Bronchial epithelial cell (primary cell): Measurements from ENCODE around the gene MAGOHB. TPM values are rescaled to one million over a fixed set of nuclear protein-coding genes. Genes with fewer than 3 reads are reported as not detected.

Experiments
- DNase-seq: peaks from one replicate; pipeline ENCODE4 v3.0.0-alpha.2; 2010; ENCODE audit warnings: low read depth
- FAIRE-seq: peaks from 2 replicates; lab custom pipeline; 2011; peaks lifted over from hg19 to GRCh38; lab: Jason Lieb, UNC
- H3K27me3 ChIP-seq: 2 replicates; pipeline ENCODE4 v1.5.1; 2011; ENCODE audit warnings: low read length; ENCODE audit not compliant: control insufficient read depth, insufficient read depth
- H3K36me3 ChIP-seq: 2 replicates; pipeline ENCODE4 v1.5.1; 2011; ENCODE audit warnings: low read length; ENCODE audit not compliant: control insufficient read depth, insufficient read depth
- H3K4me3 ChIP-seq: 2 replicates; pipeline ENCODE4 v1.5.1; 2011; ENCODE audit warnings: mild to moderate bottlenecking, low read depth, low read length, control low read depth
- total RNA-seq: library from RNA; depleted of rRNA; stranded (reverse); fragments of >200 nt; gene quantifications from 2 replicates; pipeline ENCODE4 v1.2.1, GENCODE V29; 2014
- TF ChIP-seq, protein P1 (sequence below): IDR thresholded peaks from 2 replicates; pipeline ENCODE4 v1.5.1; 2011; ENCODE audit warnings: mild to moderate bottlenecking, moderate library complexity, low read length, control low read depth, inconsistent platforms; ENCODE audit not compliant: insufficient read depth, severe bottlenecking

The MAGOHB gene
- total RNA-seq, 1 donor from 2014 or later, result 14.0 TPM

DNA sequence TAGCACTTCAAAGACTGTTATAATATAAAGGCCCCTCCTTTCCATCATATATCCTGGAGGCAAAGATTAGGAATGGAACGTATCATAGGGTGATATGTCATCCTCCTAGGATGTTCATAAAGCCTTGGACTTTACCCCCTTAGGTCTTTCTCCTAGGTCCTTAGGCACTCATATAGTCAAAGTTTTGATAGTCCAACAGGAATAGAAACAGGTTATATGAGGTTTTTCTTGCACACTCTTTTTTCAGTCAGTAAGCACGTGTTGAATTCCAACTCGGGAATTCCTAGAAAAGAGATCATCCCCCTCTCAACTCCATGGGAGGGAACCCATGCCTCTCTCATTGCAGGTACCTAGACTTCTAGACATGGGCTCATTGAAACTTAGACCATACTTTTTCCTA lies 20.1 kb upstream of the MAGOHB start:
- FAIRE-seq (no peak), DNase-seq (no peak)
- TF ChIP-seq, protein P1, sequence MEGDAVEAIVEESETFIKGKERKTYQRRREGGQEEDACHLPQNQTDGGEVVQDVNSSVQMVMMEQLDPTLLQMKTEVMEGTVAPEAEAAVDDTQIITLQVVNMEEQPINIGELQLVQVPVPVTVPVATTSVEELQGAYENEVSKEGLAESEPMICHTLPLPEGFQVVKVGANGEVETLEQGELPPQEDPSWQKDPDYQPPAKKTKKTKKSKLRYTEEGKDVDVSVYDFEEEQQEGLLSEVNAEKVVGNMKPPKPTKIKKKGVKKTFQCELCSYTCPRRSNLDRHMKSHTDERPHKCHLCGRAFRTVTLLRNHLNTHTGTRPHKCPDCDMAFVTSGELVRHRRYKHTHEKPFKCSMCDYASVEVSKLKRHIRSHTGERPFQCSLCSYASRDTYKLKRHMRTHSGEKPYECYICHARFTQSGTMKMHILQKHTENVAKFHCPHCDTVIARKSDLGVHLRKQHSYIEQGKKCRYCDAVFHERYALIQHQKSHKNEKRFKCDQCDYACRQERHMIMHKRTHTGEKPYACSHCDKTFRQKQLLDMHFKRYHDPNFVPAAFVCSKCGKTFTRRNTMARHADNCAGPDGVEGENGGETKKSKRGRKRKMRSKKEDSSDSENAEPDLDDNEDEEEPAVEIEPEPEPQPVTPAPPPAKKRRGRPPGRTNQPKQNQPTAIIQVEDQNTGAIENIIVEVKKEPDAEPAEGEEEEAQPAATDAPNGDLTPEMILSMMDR, result no peak
- no peaks in the 10 kb centered on the region for H3K27me3 ChIP-seq
- H3K36me3 ChIP-seq, result peaks cover 2% of the 10 kb centered on the region
- no peak overlapping the region for H3K4me3 ChIP-seq

DNA sequence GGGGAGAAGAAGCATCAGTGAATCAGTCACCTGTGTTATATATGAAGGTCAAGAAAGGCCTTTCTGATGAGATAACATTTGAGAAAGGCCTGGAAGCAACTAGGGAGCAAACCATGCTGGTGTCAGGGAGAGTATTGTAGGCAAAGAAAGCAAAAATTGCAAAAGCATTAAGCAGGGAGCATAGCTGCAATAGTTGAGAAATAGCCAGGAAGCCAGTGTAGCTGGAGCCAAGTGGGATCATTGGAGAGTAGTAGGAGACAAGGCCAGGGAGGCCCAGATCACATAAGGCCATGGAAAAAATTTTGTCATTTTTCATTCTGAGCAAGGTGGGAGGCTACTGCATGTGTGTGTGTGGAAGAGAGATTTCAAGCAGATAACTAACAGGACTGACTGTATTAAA lies 18.8 kb upstream of the MAGOHB start:
- H3K27me3 ChIP-seq, result no peaks in the 10 kb centered on the region
- FAIRE-seq (no peak), DNase-seq (no peak)
- no peak overlapping the region for H3K4me3 ChIP-seq
- TF ChIP-seq, protein P1, result no peak
- peaks cover 2% of the 10 kb centered on the region for H3K36me3 ChIP-seq

DNA sequence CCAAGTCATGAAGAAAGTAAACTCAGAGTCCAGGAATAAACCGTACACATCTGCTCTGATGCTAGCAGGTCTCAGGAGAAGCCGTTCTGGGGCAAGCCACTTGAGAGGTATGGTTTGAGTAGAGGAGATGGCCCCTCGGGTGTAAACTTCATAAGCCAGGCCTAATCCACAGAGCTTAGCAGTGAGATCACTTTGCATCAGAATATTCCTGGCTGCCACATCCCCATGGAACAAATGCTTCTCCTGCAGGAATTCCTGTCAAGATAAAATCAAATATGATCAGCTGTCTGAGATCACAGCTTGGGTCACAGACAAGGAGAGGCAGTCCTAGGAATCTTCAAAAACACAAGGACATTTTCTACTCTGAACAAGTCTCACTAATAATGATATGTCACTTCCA lies 11.2 kb upstream of the MAGOHB start:
- H3K27me3 ChIP-seq, result no peaks in the 10 kb centered on the region
- H3K36me3 ChIP-seq, result peaks cover 2% of the 10 kb centered on the region
- no peak for DNase-seq
- H3K4me3 ChIP-seq, result no peak overlapping the region
- TF ChIP-seq, protein P1, result no peak
- FAIRE-seq, result no peak

DNA sequence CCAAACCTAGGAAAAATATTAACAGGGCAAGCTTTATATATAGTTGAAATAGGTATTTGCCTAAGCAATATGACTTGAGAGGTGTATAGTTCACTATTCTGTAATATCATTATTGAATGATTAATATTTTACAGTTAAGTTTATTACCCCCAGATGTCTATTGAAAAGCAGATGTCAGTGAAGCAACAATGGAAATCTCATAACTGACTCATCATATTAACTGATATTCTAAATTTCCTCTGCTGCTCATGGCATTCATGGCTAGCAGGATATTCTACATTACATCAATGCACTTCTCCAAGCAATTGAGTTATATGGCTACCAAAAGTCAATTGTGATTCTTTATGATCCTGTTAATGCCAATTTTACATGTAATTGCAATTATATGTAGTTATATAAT lies 9.7 kb upstream of the MAGOHB start:
- TF ChIP-seq, protein P1, result no peak
- no peak for FAIRE-seq
- Histone ChIP-seq H3K36me3 (no peaks in the 10 kb centered on the region), H3K4me3 (no peak overlapping the region), H3K27me3 (no peaks in the 10 kb centered on the region)
- DNase-seq, result peak; percentile 7

DNA sequence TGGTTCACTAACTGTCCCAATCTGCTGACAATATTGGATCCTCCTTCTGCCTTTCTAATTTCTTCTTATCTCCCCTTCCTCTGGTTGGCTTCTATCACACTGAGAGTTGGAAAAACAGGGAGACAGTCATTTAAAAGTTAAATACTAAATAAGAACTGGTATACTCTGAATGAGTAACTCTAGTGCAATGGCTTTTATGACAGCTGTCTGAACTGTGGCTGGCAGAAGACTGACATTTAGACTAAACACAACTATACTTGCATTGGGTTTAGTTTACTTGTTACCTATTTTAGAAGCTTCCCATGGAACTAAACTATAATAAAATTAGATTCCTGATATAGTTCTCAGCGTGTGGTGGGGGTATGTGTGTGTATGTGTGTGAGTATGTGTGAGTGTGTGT lies 7.9 kb upstream of the MAGOHB start:
- no peak overlapping the region for H3K4me3 ChIP-seq
- FAIRE-seq (no peak), DNase-seq (no peak)
- H3K27me3 ChIP-seq, result no peaks in the 10 kb centered on the region
- TF ChIP-seq, protein P1, result no peak
- no peaks in the 10 kb centered on the region for H3K36me3 ChIP-seq

DNA sequence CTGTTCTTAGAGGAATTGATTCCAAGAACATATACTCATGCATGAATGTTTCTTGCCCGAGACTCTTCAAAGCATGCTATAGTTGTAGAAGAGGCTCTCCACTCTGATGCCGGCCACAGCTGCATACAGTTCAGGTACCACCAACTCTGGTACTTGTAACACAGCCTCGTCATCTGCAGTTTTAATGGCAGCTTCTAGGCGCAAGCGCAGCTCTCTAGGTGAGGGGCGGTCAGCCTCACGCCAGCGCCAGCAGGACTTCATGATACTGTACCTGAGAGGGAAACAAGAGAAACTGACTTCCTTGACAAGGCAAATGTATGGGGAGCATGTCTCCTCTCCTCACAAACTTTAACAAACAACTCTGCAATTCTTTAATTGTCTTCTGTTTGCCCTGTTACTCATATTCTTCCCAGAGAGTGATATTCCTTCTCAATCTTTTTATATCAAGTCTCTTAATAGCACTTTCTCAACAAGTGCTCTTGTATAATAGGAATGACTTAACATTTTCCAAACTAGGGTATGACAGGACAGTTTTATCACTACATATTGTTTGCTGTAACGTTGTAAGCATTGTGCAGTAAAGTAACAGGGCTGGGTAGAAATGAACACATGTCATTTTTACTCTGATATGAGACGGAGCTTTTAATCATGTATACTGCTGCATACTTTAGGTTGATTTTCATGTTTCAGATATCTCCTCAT lies 6.8 kb upstream of the MAGOHB start:
- TF ChIP-seq, protein P1, result no peak
- Histone ChIP-seq H3K36me3 (no peaks in the 10 kb centered on the region), H3K27me3 (no peaks in the 10 kb centered on the region), H3K4me3 (no peak overlapping the region)
- DNase-seq (no peak), FAIRE-seq (no peak)
